NCI-H2196 (cell line): ENCODE measurements around the gene BCR.

ENCODE experiments used
- DNase-seq: peaks from one replicate; lab custom pipeline; 2025; ENCODE audit not compliant: unreplicated experiment; lab: John Stamatoyannopoulos, UW

Gene BCR

DNA sequence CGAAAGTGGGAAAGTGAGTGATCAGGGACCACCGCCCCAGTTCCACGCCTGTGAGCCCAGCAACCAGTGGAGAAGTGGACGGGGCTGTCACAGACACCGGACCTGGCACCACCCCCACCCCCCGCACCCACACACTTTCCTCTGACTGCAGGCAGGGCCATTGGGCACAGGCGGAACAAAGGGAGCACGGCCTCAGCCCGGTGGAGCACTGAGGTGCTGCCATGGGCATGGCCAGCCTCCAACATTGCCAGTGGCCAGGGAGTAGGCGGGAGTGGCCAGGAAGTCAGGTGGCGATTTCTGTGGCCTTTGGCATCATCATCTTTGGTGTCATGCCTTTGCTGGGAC, 78.5 kb downstream of the BCR start:
- no peak for DNase-seq

GRCh38 chr22:23259916-23260644, 79.8 kb downstream of the BCR start:
- DNase-seq: no peak

GRCh38 chr22:23260645-23261581, 80.6 kb downstream of the BCR start:
- DNase-seq: no peak

DNA sequence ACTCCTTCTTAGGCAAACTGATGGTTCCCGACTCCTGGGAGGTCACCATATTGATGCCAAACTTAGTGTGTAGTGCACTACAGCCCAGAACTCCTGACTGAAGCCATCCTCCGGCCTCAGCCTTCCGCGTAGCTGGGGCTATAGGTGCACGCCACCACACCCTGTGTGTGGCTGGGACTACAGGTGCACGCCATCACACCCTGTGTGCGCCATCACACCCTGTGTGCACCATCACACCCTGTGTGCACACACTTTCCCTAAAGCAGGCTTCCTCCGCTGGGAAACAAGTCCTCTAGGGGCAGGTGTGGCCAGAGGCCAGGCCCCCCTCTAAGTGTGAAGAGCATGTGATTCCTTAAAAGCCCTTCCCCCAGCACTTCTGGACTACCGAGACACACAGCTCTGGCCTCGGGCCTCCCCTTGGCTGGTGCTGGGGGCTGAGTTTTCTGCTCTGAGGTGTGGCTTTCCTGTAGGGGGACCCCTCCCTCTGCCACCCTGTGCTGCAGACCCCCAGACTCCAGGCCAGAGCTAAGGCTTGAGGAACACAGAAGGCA, 81.7 kb downstream of the BCR start:
- DNase-seq: no peak

GRCh38 chr22:23262518-23263332, 82.4 kb downstream of the BCR start:
- no peak for DNase-seq

- DNase-seq: no peak
These were observed 83.6 kb downstream of the BCR start for GRCh38 chr22:23263651-23264555.

DNA sequence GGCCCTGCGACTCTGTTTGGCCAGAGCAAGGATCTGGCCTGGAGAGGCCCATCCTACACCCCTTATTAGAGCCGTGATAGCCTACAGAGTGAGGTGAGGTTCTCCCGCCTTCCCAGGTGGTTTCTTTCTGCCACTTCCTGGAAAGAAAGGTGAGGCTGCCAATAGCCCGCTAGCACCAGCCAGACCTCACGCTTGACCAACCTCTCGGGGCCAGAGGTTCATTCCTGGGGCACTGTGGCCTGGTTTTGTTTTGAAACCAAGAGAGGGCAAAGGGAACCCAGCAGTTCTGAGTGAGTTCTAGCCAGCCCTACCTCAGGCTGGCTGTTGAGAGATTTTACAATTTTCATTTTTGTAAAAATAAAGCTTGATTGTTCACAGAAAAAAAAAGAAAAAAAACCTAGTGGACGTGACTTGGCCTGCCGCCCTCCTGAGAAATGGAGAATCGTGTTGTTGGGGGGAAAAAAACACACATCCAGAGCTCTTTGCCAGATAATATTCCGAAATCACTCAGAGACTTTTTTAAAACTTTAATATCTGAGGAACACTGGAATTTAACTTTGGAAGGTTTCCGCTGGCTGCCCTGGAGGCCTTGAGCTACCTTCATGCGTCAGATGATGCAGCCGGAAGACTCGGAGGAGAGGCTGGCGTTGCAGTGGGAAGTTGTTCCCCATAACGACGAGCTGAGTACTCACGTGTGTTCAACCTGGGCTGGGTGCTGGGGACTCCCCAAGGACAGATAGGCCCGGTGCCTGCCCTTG, 84.5 kb downstream of the BCR start:
- no peak for DNase-seq

DNA sequence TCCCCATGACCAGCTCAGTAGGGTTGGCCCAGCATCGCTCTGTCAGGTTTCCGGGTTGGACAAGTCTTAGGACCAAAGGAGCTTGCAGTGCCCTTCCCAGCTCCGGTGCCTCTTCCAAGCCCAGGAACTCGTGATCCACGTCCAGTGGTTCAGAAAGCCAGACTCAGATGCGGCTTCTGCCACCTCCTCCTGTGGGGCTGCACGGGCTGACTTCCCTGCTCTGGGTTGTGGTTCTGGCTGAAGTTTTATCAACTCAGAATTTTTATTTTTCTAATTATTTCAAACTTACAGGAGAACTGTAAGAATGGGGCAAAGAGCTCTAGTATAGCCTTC, 85.0 kb downstream of the BCR start:
- DNase-seq: no peak

DNA sequence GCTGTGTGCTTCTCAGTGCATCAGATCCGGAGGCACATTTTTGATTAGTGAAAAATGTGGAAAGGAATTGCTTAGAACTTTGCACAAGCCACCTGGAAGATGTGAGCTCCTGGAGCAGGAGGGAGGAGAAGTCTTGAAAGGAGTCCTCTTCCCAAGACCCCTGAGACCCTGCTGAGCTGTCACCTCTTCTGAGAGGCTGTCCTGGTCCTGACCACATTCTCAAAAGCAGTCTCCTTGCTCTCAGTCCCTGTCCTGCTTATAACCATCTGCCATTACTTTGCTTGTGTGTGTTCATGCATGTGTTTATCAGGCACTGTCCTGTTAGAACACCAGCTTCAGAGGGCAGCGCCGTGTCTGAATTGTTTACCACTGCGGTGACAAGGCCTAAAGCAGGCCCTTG, 86.5 kb downstream of the BCR start:
- DNase-seq: no peak

GRCh38 chr22:23267226-23268043, 87.1 kb downstream of the BCR start:
- no peak for DNase-seq

DNA sequence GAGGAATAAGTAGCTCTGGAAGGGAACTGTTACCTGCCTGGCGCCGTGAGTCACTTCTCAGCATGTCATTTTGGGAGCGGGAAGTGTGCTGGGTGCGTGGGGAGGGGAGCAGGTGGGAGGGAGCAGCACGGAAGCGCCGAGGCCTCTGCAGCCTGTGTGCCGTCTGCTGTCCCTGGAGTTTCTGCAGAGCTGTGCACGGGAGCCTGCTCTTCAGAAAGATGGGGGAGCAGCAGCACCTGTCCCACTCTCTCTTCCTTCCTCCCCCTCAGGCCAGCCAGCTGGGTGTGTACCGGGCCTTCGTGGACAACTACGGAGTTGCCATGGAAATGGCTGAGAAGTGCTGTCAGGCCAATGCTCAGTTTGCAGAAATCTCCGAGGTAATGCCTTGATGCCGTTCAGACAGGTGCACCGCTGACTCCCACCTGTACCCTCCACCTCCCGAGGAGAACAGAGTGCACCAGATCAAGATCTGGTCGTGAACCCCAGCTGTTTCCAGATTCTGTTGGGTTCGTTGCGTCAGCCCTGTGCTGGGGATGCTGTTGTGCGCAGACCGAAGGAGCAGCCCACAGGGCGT, 87.9 kb downstream of the BCR start:
- no peak for DNase-seq

- no peak for DNase-seq
These were observed 88.6 kb downstream of the BCR start for GRCh38 chr22:23268877-23269276.

DNA sequence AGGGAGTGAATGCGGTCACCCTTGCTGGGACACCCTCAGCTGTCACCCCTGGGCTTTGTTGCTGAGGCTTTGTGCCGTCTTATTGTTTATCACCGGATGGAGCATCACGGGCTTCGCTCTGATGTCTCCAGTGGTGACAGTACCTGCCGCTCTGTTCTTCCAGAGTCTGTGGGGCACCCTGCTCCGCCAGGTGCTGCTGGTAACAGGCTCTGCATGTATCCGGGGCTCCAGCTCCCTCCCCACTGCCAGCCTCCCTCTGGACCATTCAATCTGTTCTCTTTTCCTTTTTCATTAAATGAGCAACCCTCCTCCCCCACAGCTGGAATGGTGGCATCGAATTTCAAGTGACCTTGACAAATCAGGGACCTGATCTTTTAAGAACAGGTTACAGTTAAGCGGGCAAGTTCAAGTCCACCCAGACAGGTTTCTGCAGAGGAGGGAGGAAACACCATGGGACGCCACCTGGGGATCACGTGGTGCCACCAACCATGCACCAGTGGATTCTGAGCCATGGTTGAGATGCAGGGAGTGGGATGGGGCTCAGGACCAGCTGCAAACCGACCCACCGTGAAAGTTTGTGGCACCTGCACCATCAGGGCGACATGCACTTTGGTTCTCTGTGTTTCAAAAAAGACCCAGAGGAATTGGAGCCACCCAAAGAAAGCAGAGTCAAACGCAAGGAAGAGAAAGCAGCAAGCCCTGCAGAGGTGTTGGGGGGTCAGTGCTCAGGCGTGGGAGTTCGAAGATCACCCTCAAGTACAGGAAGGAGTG, 89.3 kb downstream of the BCR start:
- no peak for DNase-seq

- DNase-seq: no peak
These were observed 90.0 kb downstream of the BCR start for GRCh38 chr22:23270212-23270733.

DNA sequence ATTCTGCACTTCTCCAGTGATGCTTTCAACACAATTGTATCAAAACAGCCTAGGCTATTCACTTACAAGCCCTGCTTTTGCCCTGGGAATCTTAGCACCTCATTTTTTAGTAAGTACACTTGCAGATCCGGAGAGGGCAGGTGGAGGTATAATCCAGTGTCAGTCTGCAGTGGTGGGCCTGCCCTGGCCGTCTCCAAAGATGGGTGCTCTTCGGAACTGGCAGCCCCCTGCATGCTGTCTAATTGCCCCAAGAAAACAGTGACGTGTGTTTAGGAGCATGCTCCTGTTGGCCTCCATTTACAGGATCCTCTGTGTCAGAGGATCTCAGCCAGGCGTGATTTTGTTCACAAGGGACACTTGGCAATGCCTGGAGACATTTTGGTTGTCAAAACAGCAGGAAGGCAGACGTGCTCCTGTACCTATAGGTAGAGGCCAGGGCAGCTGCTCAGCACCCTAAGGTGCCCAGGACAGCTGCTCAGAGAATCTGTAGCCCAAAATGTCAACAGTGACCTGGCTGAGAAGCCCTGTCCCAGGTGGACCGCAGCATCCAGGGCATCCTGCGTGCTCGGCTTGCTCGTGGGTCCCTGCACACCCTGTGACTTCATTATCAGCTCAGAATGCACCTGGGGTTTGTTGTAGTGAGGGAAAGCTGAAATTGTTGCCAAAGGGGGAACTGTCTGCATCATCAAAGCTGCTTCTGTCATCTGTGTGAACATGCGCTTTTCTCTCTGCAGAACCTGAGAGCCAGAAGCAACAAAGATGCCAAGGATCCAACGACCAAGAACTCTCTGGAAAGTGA, 90.7 kb downstream of the BCR start:
- DNase-seq: no peak

- no peak for DNase-seq
These were observed 91.2 kb downstream of the BCR start for GRCh38 chr22:23271597-23271908.

GRCh38 chr22:23272371-23272770, 92.1 kb downstream of the BCR start:
- DNase-seq: no peak
